ENCODE measurements around the gene EXOC3. TPM values are rescaled to one million over a fixed set of nuclear protein-coding genes. Genes with fewer than 3 reads are reported as not detected.

Gene EXOC3
- total RNA-seq (2022; extraction: Qiagen RNA extraction): 28.2 to 33.3 TPM (median 31.5 TPM) in 5 replicates

GRCh38 chr5:442335-443238 is at the start of gene EXOC3:
Gene EXOC3 (plus strand): TSS chr5:443176. CDS start chr5:446206, 3,030 bp downstream.

Other genes with a start within 250 kb of the EXOC3 start
- 6.0 to 7.2 TPM (median 6.8 TPM) in 5 replicates for gene CCDC127, start 225.0 kb upstream of the EXOC3 start, total RNA-seq (2022; extraction: Qiagen RNA extraction)
- 99.7 to 124 TPM (median 119 TPM) in 5 replicates for gene SDHA, start 224.9 kb upstream of the EXOC3 start, total RNA-seq (2022; extraction: Qiagen RNA extraction)
- gene PDCD6, start 171.5 kb upstream of the EXOC3 start, total RNA-seq (2022; extraction: Qiagen RNA extraction): 164 to 201 TPM (median 188 TPM) in 5 replicates
- 2.8 to 4.1 TPM (median 3.8 TPM) in 5 replicates for gene AHRR, start 121.5 kb upstream of the EXOC3 start, total RNA-seq (2022; extraction: Qiagen RNA extraction)
- 1.9 to 2.8 TPM (median 2.6 TPM) in 5 replicates for gene SLC9A3, start 81.3 kb downstream of the EXOC3 start, total RNA-seq (2022; extraction: Qiagen RNA extraction)
- gene CEP72, start 169.2 kb downstream of the EXOC3 start, total RNA-seq (2022; extraction: Qiagen RNA extraction): 7.6 to 10.9 TPM (median 10.3 TPM) in 5 replicates

All from A549 treated with CORT108297 at 1 μM for 4 hours (cell line).